Right atrium auricular region (tissue), 2 donors: ENCODE measurements around the gene EIF5. TPM values are rescaled to one million over a fixed set of nuclear protein-coding genes. Genes with fewer than 3 reads are reported as not detected.

Experiments
- DNase-seq: peaks from one replicate; pipeline ENCODE4 v3.0.0-alpha.2; 2019; ENCODE audit warnings: low spot score
- H3K27ac ChIP-seq, 2 donors: fragments of 200-600 bp; sonication (generic); 1 replicate in 1 of 2; 2 replicates in 1 of 2; pipeline ENCODE4 v1.5.1; 2016 to 2019
- H3K27me3 ChIP-seq, 2 donors: fragments of 200-600 bp; sonication (generic); one replicate each; pipeline versions ENCODE4 v1.5.1 to v1.6.0; 2017 to 2019
- H3K36me3 ChIP-seq: fragments of 200-600 bp; sonication (generic); one replicate; pipeline ENCODE4 v1.5.1; 2016
- H3K4me1 ChIP-seq, 2 donors: fragments of 200-600 bp; sonication (generic); one replicate each; pipeline versions ENCODE4 v1.5.1 to v1.6.0; 2017 to 2019
- H3K4me3 ChIP-seq, 2 donors: fragments of 200-600 bp; sonication (generic); 1 replicate in 1 of 2; 2 replicates in 1 of 2; pipeline ENCODE4 v1.5.1; 2017 to 2019; ENCODE audit warnings: mild to moderate bottlenecking in 1 of 2, moderate library complexity in 1 of 2
- H3K9me3 ChIP-seq, 2 donors: fragments of 200-600 bp; sonication (generic); one replicate each; pipeline ENCODE4 v1.5.1; 2019
- CTCF ChIP-seq, 2 donors: fragments of 200-600 bp; sonication (generic); IDR thresholded peaks; one replicate each; pipeline ENCODE4 v1.5.1; 2019; ENCODE audit warnings: antibody characterized with exemption in 2 of 2
- total RNA-seq, 2 donors: library from RNA; depleted of rRNA; stranded (reverse); fragments of >200 nt; gene quantifications; one replicate each; pipeline ENCODE4 v1.1.0, GENCODE V29; 2016

Gene EIF5
- total RNA-seq, 2 donors from 2014 or later, result 175 to 205 TPM

GRCh38 chr14:103301512-103302354 is 32.3 kb upstream of the EIF5 start:
- DNase-seq, result no peak
- H3K9me3 ChIP-seq, result peaks cover 0 to 6% of the 10 kb centered on the region in 2 donors
- H3K27me3 ChIP-seq, result no peaks in the 10 kb centered on the region
- TF ChIP-seq CTCF (IDR thresholded peaks at IDR 0.05), result no peak
- H3K27ac ChIP-seq, result no peak overlapping the region
- H3K4me1 ChIP-seq, result no peaks in the 10 kb centered on the region
- H3K36me3 ChIP-seq, result no peaks in the 10 kb centered on the region
- H3K4me3 ChIP-seq, result no peak overlapping the region

DNA sequence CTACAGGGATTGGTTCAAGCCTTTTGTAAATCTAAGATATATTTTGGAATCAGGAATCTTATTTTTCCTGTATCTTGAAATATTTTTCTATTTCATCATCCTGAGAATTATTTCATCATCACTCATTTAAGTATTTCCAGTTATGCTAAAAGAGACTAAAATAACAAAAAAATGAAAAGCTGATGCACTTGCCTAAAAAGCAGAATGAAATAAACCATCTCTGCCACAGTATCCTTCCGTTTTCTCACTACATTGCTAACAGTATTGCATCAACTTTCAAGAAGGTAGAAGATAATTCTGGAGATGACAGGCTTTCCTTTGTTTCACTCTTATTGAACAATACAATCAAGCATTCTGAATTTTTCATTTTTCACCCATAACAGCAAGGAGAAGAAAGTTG is 31.1 kb upstream of the EIF5 start:
- Histone ChIP-seq H3K4me1 (no peaks in the 10 kb centered on the region), H3K4me3 (no peak overlapping the region), H3K36me3 (no peaks in the 10 kb centered on the region), H3K27me3 (no peaks in the 10 kb centered on the region), H3K9me3 (peaks cover 0 to 6% of the 10 kb centered on the region in 2 donors), H3K27ac (no peak overlapping the region)
- no peak for DNase-seq
- no peak for TF ChIP-seq CTCF (IDR thresholded peaks at IDR 0.05)

GRCh38 chr14:103304706-103305105 is 29.3 kb upstream of the EIF5 start:
- no peak for TF ChIP-seq CTCF (IDR thresholded peaks at IDR 0.05)
- H3K27ac ChIP-seq, result no peak overlapping the region
- H3K27me3 ChIP-seq, result no peaks in the 10 kb centered on the region
- no peak overlapping the region for H3K4me3 ChIP-seq
- no peaks in the 10 kb centered on the region for H3K36me3 ChIP-seq
- peaks cover 0 to 6% of the 10 kb centered on the region in 2 donors for H3K9me3 ChIP-seq
- no peak for DNase-seq
- no peaks in the 10 kb centered on the region for H3K4me1 ChIP-seq

DNA sequence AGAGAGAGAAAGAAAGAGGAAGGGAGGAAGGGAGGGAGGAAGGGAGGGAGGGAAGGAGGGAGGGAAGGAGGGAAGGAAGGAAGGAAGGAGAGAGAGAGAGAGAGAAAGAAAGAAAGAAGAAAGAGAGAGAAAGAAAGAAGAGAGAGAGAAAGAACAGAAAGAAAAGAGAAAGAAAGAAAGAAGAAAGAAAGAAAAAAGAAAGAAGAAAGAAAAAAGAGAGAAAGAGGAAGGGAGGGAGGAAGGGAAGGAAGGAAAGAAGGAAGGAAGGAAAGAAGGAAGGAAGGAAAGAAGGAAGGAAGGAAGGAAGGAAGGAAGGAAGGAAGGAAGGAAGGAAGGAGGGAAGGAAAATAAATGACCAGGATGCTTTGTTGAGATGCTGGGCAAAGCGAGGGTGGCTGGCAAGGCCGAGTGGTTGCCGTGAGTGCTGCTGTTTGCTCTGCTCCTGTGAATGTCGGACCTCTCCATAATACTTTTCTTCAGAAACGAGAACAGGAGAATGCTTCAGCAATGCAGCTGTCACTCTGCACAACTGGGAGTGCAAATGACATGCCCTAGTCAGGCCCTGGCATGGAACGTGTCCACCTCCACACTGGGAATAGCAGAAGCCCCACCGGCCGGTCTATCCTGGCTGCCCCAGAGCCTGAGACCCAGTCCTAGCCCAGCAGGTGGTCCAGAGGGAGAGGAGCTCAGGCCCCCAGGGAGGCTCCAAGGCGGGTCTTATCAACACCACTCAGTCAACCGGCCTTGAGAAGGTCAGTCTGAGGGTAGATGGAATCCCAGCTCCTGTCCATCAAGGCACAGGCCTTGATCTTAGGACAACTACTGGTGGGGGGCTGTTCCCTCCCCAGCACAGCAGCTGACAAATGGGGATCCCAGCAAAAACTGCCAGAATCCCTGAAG is 25.1 kb upstream of the EIF5 start:
- Histone ChIP-seq H3K4me3 (no peak overlapping the region), H3K27ac (no peak overlapping the region), H3K9me3 (peaks cover 0 to 6% of the 10 kb centered on the region in 2 donors), H3K36me3 (no peaks in the 10 kb centered on the region), H3K4me1 (no peaks in the 10 kb centered on the region), H3K27me3 (no peaks in the 10 kb centered on the region)
- no peak for TF ChIP-seq CTCF (IDR thresholded peaks at IDR 0.05)
- no peak for DNase-seq

DNA sequence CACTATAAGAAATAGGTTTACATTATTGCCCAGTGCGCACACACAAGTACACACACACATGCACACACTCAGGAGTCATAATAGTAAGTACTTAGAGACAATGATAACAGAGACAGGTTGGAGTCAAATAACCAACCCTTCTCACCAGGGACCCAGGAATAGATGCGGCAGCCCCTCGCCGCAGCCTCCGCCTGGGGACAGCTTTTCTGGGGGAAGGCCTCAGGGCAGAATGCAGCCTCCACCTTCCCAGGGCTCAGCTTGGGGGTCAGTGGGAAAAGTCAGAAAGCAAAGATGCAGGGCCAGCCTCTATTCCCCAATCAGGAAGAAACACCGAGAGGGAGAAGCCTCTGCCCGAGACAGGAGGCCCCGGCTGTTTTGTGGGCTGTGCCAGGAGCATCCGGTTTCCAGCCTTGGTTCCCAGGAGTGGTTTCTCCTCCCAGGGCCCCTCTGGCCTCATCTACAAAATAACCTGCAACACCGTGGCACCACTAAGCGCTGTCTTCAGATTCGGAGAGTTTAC is 23.4 kb upstream of the EIF5 start:
- H3K4me3 ChIP-seq, result no peak overlapping the region
- no peaks in the 10 kb centered on the region for H3K27me3 ChIP-seq
- H3K9me3 ChIP-seq, result peaks cover 0 to 6% of the 10 kb centered on the region in 2 donors
- no peak for TF ChIP-seq CTCF (IDR thresholded peaks at IDR 0.05)
- H3K4me1 ChIP-seq, result no peaks in the 10 kb centered on the region
- no peak overlapping the region for H3K27ac ChIP-seq
- DNase-seq, result no peak
- H3K36me3 ChIP-seq, result no peaks in the 10 kb centered on the region
